Colonic mucosa (tissue), 4 donors: ENCODE measurements around the gene FDXACB1. TPM values are rescaled to one million over a fixed set of nuclear protein-coding genes. Genes with fewer than 3 reads are reported as not detected.

ENCODE experiments used
- DNase-seq: peaks from one replicate; pipeline ENCODE4 v3.0.0-alpha.2; 2020
- H3K27ac ChIP-seq: fragments of 200-600 bp; one replicate; pipeline ENCODE4 v1.8.0; 2021
- H3K27me3 ChIP-seq: fragments of 200-600 bp; one replicate; pipeline ENCODE4 v1.8.0; 2021
- H3K36me3 ChIP-seq: fragments of 200-600 bp; one replicate; pipeline ENCODE4 v1.8.0; 2021
- H3K4me1 ChIP-seq: fragments of 200-600 bp; one replicate; pipeline ENCODE4 v1.8.0; 2021; ENCODE audit warnings: mild to moderate bottlenecking
- H3K4me3 ChIP-seq: fragments of 200-600 bp; one replicate; pipeline ENCODE4 v1.8.0; 2021
- H3K9ac ChIP-seq, 2 donors: one replicate each; pipeline ENCODE4 v1.7.0; 2013; ENCODE audit warnings: control low read depth in 2 of 2, low read depth in 2 of 2, low read length in 2 of 2
- H3K9me3 ChIP-seq: fragments of 200-600 bp; one replicate; pipeline ENCODE4 v1.8.0; 2021
- intact Hi-C: fragments of 100-400 bp; cut with DNase I; formaldehyde crosslinking; loops from one replicate; pipeline ENCODE4 v1.14.1; 2022
- total RNA-seq, 2 donors: library from RNA; stranded (reverse); fragmentation: NEBNext Ultra II Directional in 1 of 2; extraction: Animal tissue kit (Norgen Biotek cat#: 25700) in 1 of 2; gene quantifications; one replicate each; pipeline ENCODE4 v1.2.1, GENCODE V29; 2021
- TF ChIP-seq, protein P1 (sequence below): fragments of 200-600 bp; IDR thresholded peaks from one replicate; pipeline ENCODE4 v1.8.0; 2022; ENCODE audit warnings: antibody characterized with exemption, mild to moderate bottlenecking
- donor health status: healthy.
- donor health status: DM: no; HTN: no; CAD: no.
- donor health status: DM: no; HTN: no; CAD: no.

The FDXACB1 gene
- total RNA-seq, 2 donors from 2014 or later, result 1.6 to 2.1 TPM

DNA sequence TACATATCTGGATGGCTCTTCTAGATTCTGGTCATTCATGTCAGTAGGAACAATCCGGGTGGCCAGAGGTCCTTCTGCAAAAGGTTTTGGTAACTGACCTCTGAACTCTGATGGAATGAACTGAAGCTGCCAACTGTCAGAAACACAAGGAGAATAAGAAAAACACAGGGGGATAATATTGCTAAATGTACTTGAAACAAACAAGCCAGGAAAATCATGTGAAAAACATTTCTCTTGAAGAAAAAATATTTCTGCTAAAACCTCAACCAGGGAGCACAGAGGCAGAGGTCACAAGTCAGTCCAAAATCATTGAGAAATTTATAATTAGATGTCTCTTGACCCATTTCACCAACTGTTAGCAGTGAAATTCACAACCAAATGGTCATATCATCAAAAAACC lies 42.8 kb downstream of the FDXACB1 start:
- Histone ChIP-seq H3K4me3 (no peak overlapping the region), H3K9me3 (no peaks in the 10 kb centered on the region), H3K4me1 (no peaks in the 10 kb centered on the region), H3K9ac (no peak overlapping the region), H3K27ac (no peak overlapping the region), H3K36me3 (no peaks in the 10 kb centered on the region), H3K27me3 (no peaks in the 10 kb centered on the region)
- TF ChIP-seq, protein P1, sequence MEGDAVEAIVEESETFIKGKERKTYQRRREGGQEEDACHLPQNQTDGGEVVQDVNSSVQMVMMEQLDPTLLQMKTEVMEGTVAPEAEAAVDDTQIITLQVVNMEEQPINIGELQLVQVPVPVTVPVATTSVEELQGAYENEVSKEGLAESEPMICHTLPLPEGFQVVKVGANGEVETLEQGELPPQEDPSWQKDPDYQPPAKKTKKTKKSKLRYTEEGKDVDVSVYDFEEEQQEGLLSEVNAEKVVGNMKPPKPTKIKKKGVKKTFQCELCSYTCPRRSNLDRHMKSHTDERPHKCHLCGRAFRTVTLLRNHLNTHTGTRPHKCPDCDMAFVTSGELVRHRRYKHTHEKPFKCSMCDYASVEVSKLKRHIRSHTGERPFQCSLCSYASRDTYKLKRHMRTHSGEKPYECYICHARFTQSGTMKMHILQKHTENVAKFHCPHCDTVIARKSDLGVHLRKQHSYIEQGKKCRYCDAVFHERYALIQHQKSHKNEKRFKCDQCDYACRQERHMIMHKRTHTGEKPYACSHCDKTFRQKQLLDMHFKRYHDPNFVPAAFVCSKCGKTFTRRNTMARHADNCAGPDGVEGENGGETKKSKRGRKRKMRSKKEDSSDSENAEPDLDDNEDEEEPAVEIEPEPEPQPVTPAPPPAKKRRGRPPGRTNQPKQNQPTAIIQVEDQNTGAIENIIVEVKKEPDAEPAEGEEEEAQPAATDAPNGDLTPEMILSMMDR, result no peak
- intact Hi-C loops, result loop anchor here (5.0 kb wide), 1 partner anchor 249 kb away; no protein-coding TSS in a partner anchor
- no peak for DNase-seq

DNA sequence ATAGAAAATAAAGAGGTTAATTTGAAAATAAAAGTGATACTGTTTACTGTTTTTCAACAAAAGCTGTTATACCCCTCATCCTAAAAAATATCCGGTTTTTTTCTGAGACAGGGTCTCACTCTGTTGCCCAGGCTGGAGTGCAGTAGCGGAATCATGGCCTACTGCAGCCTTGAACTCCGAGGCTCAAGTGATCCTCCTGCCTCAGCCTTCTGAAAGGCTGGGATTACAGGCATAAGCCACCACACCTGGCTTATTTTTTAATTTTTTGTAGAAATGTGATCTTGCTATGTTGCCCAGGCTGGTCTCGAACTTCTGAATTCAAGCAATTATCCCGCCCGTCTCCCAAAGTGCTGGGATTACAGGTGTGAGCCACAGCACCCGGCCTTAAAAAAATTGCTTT lies 43.3 kb downstream of the FDXACB1 start:
- H3K9me3 ChIP-seq, result no peaks in the 10 kb centered on the region

DNA sequence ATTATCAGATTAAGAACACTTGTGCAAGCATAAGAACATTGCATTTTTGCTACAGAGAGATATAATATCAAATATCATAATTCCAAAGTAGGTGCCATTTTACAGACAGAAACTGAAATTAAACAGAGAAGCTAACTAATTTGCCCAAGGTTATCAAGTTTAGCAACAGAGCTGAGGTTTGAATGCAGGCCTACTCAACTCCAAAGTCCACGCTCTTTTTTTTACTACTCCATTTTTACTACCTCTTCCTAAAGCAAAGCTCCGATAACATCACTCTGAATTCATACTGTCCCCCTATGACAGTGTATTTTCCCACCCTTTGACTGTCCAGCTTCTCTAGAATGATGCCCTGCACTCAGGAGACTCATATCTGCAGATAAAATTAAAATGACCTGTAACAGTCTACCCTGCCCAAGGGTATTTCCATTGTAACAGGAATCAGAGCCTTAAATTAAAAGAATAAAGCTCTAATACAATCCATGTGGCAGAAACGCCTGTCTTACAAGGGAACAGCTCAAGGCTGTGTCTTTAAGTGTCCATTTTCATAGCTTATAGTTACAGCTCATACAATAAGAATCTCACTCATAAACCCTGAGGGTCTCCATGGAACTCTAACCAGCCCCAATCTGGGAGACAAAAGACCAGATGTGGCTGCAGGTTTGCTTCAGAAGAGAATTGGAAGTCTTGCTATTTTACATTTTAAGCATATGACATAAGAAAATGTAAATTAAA lies 44.4 kb downstream of the FDXACB1 start:
- intact Hi-C loops, result loop anchor here (5.0 kb wide), 1 partner anchor 247 kb away; no protein-coding TSS in a partner anchor
- no peak for DNase-seq
- TF ChIP-seq, protein P1, result no peak
- no peaks in the 10 kb centered on the region for H3K9me3 ChIP-seq
- no peaks in the 10 kb centered on the region for H3K27me3 ChIP-seq
- H3K4me1 ChIP-seq, result no peaks in the 10 kb centered on the region
- H3K36me3 ChIP-seq, result no peaks in the 10 kb centered on the region
- H3K27ac ChIP-seq, result no peak overlapping the region
- H3K9ac ChIP-seq, result no peak overlapping the region
- no peak overlapping the region for H3K4me3 ChIP-seq

More for the DNA sequence above, 43.3 kb downstream of the FDXACB1 start:
- intact Hi-C loops, result loop anchor here (5.0 kb wide), 1 partner anchor 248 kb away; no protein-coding TSS in a partner anchor
- no peaks in the 10 kb centered on the region for H3K36me3 ChIP-seq
- no peak for DNase-seq
- no peaks in the 10 kb centered on the region for H3K27me3 ChIP-seq
- no peak overlapping the region for H3K27ac ChIP-seq
- TF ChIP-seq, protein P1, result no peak
- no peaks in the 10 kb centered on the region for H3K4me1 ChIP-seq
- no peak overlapping the region for H3K9ac ChIP-seq
- H3K4me3 ChIP-seq, result no peak overlapping the region

DNA sequence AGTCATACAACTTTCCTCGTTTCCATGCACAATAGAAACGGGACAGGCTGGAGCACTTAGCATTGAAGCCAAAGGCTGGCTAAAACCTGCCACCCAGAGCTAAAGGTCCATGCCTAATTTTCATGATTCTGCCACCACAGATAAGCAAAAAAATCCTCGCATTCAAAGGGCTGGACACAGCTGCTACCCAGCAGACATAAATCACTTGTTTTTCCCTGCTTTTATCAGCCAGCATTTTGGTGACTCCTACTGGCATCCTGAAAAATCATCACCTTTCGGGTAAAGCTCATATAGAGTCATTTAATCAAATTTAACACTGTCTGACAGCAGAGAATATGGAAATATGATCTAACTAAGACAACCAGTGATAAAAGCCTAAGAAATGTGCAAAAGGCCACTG lies 45.4 kb downstream of the FDXACB1 start:
- Histone ChIP-seq H3K9me3 (no peaks in the 10 kb centered on the region), H3K4me1 (no peaks in the 10 kb centered on the region), H3K4me3 (no peak overlapping the region), H3K27ac (no peak overlapping the region), H3K36me3 (no peaks in the 10 kb centered on the region), H3K9ac (no peak overlapping the region), H3K27me3 (no peaks in the 10 kb centered on the region)
- intact Hi-C loops, result no loop called here
- DNase-seq, result no peak
- TF ChIP-seq, protein P1, result no peak

DNA sequence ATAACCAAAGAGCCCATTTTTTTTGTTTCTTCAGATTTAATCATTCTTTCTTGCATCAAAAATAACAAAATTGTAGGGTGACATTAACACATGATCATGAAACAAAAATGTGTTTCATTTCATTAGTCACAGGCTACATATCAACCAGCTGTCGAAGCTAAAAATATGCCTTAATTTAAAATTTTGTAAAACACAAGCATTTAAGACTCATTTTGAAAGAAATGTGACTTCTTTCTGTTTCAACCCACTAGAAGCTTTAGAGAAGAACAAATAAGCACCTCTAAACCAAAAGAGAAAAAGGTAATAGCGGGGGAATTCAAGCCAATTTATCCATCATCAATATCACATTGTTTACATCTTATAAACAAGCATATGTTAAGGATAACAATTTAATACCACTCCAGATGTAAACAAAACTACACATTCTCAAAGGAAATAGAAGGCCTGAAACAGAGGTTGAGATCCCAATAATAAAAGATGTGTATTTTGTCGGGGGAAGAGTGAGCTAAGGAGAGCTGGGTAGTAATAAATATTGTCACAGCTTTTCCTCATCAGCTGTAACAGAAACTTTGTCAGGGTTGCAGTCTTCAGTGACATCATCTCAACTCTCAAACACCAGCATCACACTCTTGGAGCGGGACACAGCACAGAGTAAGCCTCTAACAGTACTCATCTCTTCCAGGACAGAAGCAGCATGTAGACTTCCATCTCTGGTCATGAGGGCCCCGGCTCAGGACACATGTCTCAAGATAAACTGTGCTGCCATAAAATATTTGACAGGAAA lies 49.6 kb downstream of the FDXACB1 start:
- TF ChIP-seq, protein P1, result no peak
- no peaks in the 10 kb centered on the region for H3K27me3 ChIP-seq
- H3K36me3 ChIP-seq, result no peaks in the 10 kb centered on the region
- intact Hi-C loops, result no loop called here
- no peak for DNase-seq
- no peak overlapping the region for H3K4me3 ChIP-seq
- no peak overlapping the region for H3K27ac ChIP-seq
- H3K4me1 ChIP-seq, result no peaks in the 10 kb centered on the region
- H3K9ac ChIP-seq, result no peak overlapping the region
- H3K9me3 ChIP-seq, result no peaks in the 10 kb centered on the region
